GM10266 (cell line): ENCODE measurements around the gene GPM6B.

ENCODE experiments used
- DNase-seq: peaks from one replicate; pipeline ENCODE4 v3.0.0; 2012; ENCODE audit errors: extremely low spot score
- CTCF ChIP-seq: IDR thresholded peaks from 2 replicates; pipeline ENCODE4 v1.5.1; 2012; ENCODE audit warnings: mild to moderate bottlenecking, low read depth; ENCODE audit not compliant: control insufficient read depth, insufficient read depth; ENCODE audit errors: missing control alignments

Gene GPM6B

GRCh38 chrX:13816643-13817627 is at the start of gene GPM6B:
TSS of gene GPM6B (minus strand) at chrX:13817093. CDS start at chrX:13816904, 189 bp downstream.
- DNase-seq, result no peak

GRCh38 chrX:13864264-13864663 is 47.4 kb upstream of the GPM6B start:
- no peak for TF ChIP-seq CTCF
- no peak for DNase-seq

More at GRCh38 chrX:13816643-13817627, at the start of gene GPM6B:
- TF ChIP-seq CTCF, result no peak

GRCh38 chrX:13863324-13863723 is 46.4 kb upstream of the GPM6B start:
- no peak for TF ChIP-seq CTCF
- no peak for DNase-seq

GRCh38 chrX:13859724-13860123 is 42.8 kb upstream of the GPM6B start:
- no peak for DNase-seq
- no peak for TF ChIP-seq CTCF

GRCh38 chrX:13857804-13858203 is 40.9 kb upstream of the GPM6B start:
- DNase-seq, result no peak
- TF ChIP-seq CTCF, result no peak

GRCh38 chrX:13855689-13856450 is 39.0 kb upstream of the GPM6B start:
- no peak for TF ChIP-seq CTCF
- no peak for DNase-seq
